Right ventricle myocardium inferior (tissue), 1 donor: ENCODE results near the gene SYTL1. TPM values are rescaled to one million over a fixed set of nuclear protein-coding genes. Genes with fewer than 3 reads are reported as not detected.
A peak's percentile ranks its signal among the peaks of the same experiment; 100 is the strongest.

ENCODE experiments used
- ATAC-seq: fragments of 200-7000 bp; cut with Tn5 transposase; one replicate; pipeline ENCODE4 v1.9.1; 2020; ENCODE audit warnings: mild to moderate bottlenecking, moderate library complexity
- DNase-seq: peaks from one replicate; pipeline ENCODE4 v3.0.0; 2021; ENCODE audit errors: missing footprints
- intact Hi-C: fragments of 100-400 bp; cut with DNase I; formaldehyde crosslinking; loops from one replicate; pipeline ENCODE4 v1.11.0; 2022
- total RNA-seq: library from RNA; stranded (reverse); fragmentation: NEBNext Ultra II Directional; extraction: Animal tissue kit (Norgen Biotek cat#: 25700); gene quantifications from one replicate; pipeline ENCODE4 v1.2.1, GENCODE V29; 2021
- donor health status: DM: no; HTN: yes; CAD: no; lungs with severe emphysema.

Gene SYTL1
- total RNA-seq, 1 donor from 2014 or later: 0.78 TPM

DNA sequence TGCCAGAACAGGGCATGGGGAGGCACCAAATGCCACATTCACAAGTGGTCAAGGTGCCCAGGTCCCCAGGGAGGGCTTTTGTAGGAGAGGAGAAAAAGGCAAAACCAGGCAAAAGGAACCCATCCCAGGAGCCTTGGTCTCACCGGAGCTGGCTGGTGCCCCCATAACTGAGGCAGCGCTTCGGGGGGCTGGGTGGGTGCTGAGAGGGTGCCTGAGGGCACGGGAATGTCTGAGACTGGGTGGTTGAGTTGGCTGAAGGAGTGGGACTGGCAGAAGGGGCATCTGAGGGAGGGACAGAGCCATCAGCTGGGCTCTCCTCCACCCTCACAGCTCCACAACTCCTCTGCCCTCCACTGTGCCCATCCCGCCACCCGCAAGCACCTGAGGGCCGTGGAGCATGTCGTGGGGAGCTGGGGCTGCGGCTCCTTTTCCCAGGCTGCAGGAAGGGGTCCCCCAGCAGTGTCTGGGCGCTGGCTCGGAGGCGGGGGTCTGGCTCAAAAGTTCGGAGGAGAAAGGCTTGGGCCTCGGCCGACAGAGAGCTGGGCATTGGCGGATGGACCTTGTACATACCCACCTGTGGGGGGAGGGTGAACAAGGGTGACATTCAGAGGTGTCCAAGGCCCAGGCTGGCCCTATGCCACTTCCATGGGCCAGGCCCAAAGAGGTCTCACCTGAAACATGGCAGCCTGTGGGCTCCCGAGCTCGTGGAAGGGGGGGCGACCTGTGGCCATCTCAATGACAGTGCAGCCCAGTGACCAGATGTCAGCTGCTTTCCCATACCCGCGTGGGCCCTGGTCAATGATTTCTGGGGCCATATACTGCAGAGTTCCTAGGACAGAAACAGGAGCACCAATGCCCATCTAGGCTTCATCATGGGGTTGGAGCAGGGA is 16.5 kb downstream of the SYTL1 start:
- no peak for DNase-seq
- no peak for ATAC-seq
- intact Hi-C loops: loop anchor here (5.0 kb wide), 1 partner anchor 34 kb away; the partner anchor contains the start of gene GPR3

DNA sequence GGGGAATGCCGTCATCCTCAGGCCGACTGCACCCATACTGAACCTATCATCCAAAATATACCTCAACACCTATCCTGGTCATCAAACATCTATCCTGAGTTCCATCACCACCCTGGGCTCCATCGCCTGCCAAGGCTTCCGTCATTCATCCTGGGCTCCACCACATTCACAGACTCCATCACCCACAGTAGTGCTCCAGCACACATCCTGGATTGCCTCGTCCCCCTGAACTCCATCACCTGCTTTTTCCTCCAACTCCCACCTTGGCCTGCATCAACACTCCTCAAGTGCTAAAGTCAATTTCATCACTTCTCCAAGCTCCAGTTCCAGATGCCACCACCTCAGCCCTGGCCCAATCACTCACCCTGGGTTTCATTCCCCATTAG is 17.1 kb downstream of the SYTL1 start:
- intact Hi-C loops: loop anchor here (5.0 kb wide), 1 partner anchor 33 kb away; the partner anchor contains the start of gene GPR3
- DNase-seq (no peak), ATAC-seq (no peak)

DNA sequence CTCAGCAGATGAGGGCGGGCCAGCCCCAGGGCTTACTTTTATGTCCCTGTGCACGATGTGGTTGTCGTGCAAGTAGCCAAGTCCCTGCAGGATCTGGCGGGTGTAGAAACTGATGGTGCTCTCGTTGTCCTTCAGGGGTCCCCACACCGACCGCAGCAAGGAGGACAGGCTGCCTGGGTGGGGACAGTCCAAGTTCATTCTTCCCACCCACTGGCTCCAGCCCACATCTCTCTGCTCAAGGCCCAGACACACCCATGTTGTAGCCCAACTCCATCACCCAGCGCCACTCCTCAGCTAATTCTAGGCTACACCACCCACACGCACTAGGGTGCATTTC is 18.0 kb downstream of the SYTL1 start:
- no peak for DNase-seq
- intact Hi-C loops: loop anchor here (5.0 kb wide), 1 partner anchor 33 kb away; the partner anchor contains the start of gene GPR3
- no peak for ATAC-seq

GRCh38 chr1:27360159-27361043 is 18.6 kb downstream of the SYTL1 start:
- intact Hi-C loops: no loop called here
- ATAC-seq (no peak), DNase-seq (peak; percentile 81)

- DNase-seq (no peak), ATAC-seq (no peak)
- intact Hi-C loops: no loop called here
Measured at GRCh38 chr1:27361044-27361402, 19.2 kb downstream of the SYTL1 start.

- intact Hi-C loops: no loop called here
- DNase-seq: peak; percentile 8
- ATAC-seq: no peak
Measured at GRCh38 chr1:27361553-27361952, 19.7 kb downstream of the SYTL1 start.

- intact Hi-C loops: no loop called here
- ATAC-seq (no peak), DNase-seq (no peak)
Measured at GRCh38 chr1:27363766-27364695, 22.2 kb downstream of the SYTL1 start.

DNA sequence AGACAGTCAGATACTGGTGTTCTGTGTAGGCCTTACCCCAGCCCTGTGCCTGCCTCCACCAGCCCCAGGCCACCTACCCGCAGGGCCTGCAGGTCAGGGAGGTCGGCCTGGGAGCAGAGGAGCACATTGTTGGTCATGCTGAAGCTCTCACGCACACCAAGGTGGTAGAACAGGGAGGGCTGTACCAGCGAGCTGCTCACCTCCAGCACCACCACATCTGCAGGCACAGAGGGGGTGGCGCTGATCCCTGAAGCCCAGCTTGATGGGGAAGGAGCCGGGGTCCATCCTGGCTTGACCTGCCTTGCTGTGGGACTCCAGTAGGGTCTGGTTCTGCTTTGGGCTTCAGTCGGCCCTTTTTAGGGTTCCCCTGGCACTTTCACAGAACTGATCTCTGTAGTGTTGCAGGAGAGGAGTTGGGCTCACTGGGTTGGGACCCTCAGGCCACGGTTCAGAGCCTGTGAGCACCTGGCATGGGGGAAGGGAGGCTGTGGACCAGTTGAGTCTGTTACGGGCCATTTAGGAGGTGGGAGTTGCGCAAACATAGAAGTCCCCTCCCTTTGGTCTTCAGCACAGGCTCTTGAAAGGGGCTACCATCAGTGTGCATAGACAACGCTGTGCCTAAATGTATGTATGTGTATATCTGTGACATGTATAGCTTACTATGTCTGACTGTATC is 23.0 kb downstream of the SYTL1 start:
- DNase-seq (no peak), ATAC-seq (no peak)
- intact Hi-C loops: loop anchor here (5.0 kb wide), 1 partner anchor 43 kb away; the partner anchor contains the start of gene TMEM222

DNA sequence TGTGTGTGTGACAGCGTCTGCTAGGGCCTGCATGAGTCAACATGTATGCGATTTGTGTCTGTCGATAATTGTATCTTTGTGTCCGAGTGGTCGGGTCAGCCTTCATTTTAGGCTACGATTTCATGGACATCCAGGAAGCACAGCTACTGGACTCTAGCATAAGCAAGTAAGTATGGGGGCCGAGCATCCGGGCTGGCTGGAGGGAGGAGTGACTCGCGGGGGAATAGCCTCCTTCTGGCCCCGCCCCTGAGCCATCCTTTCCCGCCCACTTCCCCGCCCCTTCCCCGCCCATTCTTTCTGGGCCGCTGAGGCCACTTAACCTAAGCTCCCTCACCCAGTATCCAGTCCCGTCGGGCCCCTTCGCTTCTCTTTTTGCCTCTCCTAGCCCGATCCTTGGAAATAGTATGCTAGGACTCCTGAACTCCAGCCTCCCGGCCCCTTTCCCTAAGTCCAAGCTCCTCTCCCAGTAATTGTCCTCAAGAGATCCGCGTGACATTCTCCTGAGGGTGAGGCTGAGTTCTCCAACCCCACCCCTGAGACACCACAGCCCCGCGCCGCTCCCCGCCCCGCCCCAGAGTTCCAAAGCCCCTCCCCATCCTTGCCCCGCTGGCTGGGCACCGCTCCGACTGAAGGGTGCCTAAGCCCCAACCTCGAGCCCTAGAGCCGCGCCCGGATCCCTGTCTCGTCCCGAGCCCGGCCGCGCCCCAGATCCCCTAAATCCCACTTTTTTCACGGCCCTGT is 23.7 kb downstream of the SYTL1 start:
- intact Hi-C loops: loop anchor here (1.0 to 5.0 kb wide), 2 partner anchors 27 to 43 kb away; partner anchors contain the start of genes GPR3 and TMEM222
- ATAC-seq (peak; percentile 76), DNase-seq (peak; percentile 93)

- intact Hi-C loops: loop anchor here (1.0 to 5.0 kb wide), 2 partner anchors 26 to 44 kb away; partner anchors contain the start of genes GPR3 and TMEM222
- ATAC-seq: peak; percentile 73
- DNase-seq: peak; percentile 96
Measured at GRCh38 chr1:27366113-27366410, 24.2 kb downstream of the SYTL1 start.

GRCh38 chr1:27366411-27367159 is 24.8 kb downstream of the SYTL1 start, which contains the start of gene MAP3K6:
Gene MAP3K6, minus strand, starts transcription at chr1:27366961. Its CDS starts 364 bp downstream, at chr1:27366597.
- intact Hi-C loops: loop anchor here (1.0 to 5.0 kb wide), 2 partner anchors 26 to 44 kb away; partner anchors contain the start of genes GPR3 and TMEM222
- DNase-seq (peak; percentile 95), ATAC-seq (peak; percentile 86)

GRCh38 chr1:27367160-27367650 is 25.4 kb downstream of the SYTL1 start:
- DNase-seq: no peak
- no peak for ATAC-seq
- intact Hi-C loops: loop anchor here (5.0 kb wide), 1 partner anchor 45 kb away; the partner anchor contains the start of gene TMEM222

GRCh38 chr1:27368869-27369582 is 27.2 kb downstream of the SYTL1 start:
- intact Hi-C loops: loop anchor here (1.0 to 5.0 kb wide), 2 partner anchors 19 to 47 kb away; partner anchors contain the start of gene TMEM222
- ATAC-seq: no peak
- no peak for DNase-seq

DNA sequence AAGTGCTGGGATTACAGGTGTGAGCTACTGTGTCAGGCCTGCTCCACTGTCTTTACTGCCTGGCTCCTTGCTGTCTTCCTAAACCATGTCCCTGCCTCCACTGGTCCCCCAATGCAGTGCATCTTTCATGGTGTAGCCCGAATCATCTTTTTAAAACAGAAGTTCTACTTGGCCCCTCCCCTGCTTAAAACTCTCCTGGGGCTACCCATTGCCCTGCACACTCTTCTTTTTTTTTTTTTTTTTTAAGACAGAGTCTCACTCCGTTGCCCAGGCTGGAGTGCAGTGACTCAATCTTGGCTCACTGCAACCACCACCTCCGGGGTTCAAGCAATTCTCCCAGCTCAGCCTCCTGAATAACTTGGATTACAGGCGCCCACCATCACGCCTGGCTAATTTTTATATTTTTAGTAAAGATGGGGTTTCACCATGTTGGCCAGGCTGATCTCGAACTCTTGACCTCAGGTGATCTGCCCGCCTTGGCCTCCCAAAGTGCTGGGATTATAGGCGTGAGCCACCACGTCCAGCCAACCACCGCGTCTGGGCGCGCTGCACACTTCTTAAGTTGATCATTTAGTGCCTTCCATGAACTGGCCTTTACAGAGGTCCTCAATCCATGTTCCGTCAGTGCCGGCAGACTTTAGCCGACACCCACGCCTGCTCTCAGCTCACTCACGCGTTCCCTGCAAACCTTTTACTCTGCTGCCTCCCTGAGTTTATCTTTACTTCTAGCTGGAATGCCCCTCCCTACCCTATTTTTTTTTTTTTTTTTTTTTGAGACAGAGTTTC is 30.4 kb downstream of the SYTL1 start:
- DNase-seq (no peak), ATAC-seq (no peak)
- intact Hi-C loops: no loop called here
